ENCODE results near the gene CIT.

GRCh38 chr12:119727600-119728443 lies 149.3 kb downstream of the CIT start:
- TF ChIP-seq PBX3 (CRISPR knock-in tag; IDR thresholded peaks at IDR 0.05) (no peak), CTCF (tag by site-specific recombination; IDR thresholded peaks at IDR 0.05) (no peak), KLF10 (tag by site-specific recombination; IDR thresholded peaks at IDR 0.05) (no peak), ZBTB17 (tag by site-specific recombination; IDR thresholded peaks at IDR 0.05) (no peak), ZNF133 (tag by site-specific recombination; IDR thresholded peaks at IDR 0.05) (no peak), REST (tag by site-specific recombination; IDR thresholded peaks at IDR 0.05) (no peak)
